BLaER1 treated with 17β-estradiol and CSF1 and Interleukin-3, amounts not matched to agents 10 nM and 100 nM (cell line): ENCODE measurements around the gene C2CD2.

ENCODE experiments used
- H3K27ac ChIP-seq, 11 experiments: shearing (Covaris generic); formaldehyde crosslinking; 2 replicates each; pipeline ENCODE4 v1.8.1; 2022
- H3K27me3 ChIP-seq, 11 experiments: shearing (Covaris generic); formaldehyde crosslinking; 2 replicates each; pipeline ENCODE4 v1.8.1; 2022
- H3K36me3 ChIP-seq, 11 experiments: shearing (Covaris generic); formaldehyde crosslinking; 2 replicates each; pipeline ENCODE4 v1.8.1; 2022
- H3K4me1 ChIP-seq, 10 experiments: shearing (Covaris generic); formaldehyde crosslinking; 2 replicates each; pipeline ENCODE4 v1.8.1; 2022
- H3K4me2 ChIP-seq, 11 experiments: shearing (Covaris generic); formaldehyde crosslinking; 2 replicates each; pipeline ENCODE4 v1.8.1; 2022
- H3K4me3 ChIP-seq, 10 experiments: shearing (Covaris generic); formaldehyde crosslinking; 2 replicates each; pipeline ENCODE4 v1.8.1; 2022
- H3K9ac ChIP-seq, 11 experiments: shearing (Covaris generic); formaldehyde crosslinking; 2 replicates each; pipeline ENCODE4 v1.8.1; 2022
- H3K9me3 ChIP-seq, 11 experiments: shearing (Covaris generic); formaldehyde crosslinking; replicated peaks in 1 of 11; 2 replicates each; pipeline ENCODE4 v1.8.1; 2022
- H4K20me1 ChIP-seq, 11 experiments: shearing (Covaris generic); formaldehyde crosslinking; 2 replicates each; pipeline ENCODE4 v1.8.1; 2022
- Cebpa-rat ChIP-seq, 11 experiments: shearing (Covaris generic); IDR thresholded peaks; 2 replicates each; pipeline ENCODE4 v1.8.1; 2022

Gene C2CD2

DNA sequence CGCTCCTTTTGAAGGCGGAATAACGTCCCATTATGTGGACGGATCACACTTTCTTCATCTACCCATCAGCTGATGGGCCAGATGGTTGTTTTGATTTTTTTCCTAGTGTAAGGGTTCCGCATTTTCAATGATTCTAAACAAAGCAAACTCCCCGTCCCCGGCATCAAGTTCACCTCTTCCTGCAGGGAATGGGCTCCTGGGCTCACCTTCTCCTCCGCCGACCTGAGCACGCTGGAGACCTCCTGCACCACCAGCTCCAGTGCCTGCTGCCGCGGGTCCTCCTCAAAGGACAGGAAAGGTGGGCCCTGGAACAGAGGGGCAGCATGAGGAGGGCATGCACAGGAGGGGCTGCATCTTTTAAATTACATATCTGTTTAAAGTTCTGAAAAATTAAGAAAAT lies 11.9 kb downstream of the C2CD2 start:
- Histone ChIP-seq H3K27me3 (no peaks in the 10 kb centered on the region), H3K4me2 (no peak overlapping the region), H3K27ac (no peak overlapping the region), H3K36me3 (peaks cover 10 to 45% (median 21%) of the 10 kb centered on the region in 11 experiments; a peak in 20 of 22 replicates), H3K9ac (no peak overlapping the region), H3K4me3 (no peak overlapping the region), H4K20me1 (peaks cover 0 to 15% (median 5%) of the 10 kb centered on the region in 11 experiments; a peak in 6 of 22 replicates), H3K4me1 (peaks cover 6 to 25% (median 17%) of the 10 kb centered on the region in 10 experiments; a peak in 16 of 20 replicates), H3K9me3 (peaks cover 0 to 11% (median 4%) of the 10 kb centered on the region in 11 experiments; a peak in 11 of 22 replicates)
- no peak for TF ChIP-seq Cebpa-rat (IDR thresholded peaks at IDR 0.05)

DNA sequence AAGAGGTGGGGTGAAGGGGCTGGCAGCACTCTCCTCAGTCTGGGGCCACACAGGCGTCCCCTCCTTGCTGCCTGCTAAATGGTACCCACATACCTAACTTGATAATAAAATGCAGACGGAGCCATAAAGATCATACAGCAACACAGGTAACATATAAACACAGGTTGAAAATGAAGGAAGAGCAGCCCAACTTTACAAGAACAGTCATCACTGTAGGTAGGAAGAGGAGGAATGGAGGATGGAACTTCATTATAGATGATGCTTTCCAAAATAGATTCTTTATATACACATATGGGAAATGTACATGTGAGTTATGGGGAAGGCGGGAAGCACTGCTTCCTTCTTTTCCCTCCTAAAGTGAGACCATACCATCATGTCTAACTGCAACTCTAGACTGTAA lies 13.4 kb downstream of the C2CD2 start:
- Histone ChIP-seq H3K27ac (no peak overlapping the region), H3K4me2 (no peak overlapping the region), H3K4me1 (peaks cover 1 to 11% (median 7%) of the 10 kb centered on the region in 10 experiments; a peak in 9 of 20 replicates), H3K4me3 (no peak overlapping the region), H3K9me3 (peaks cover 0 to 17% (median 4%) of the 10 kb centered on the region in 11 experiments; a peak in 11 of 22 replicates), H4K20me1 (peaks cover 0 to 15% (median 5%) of the 10 kb centered on the region in 11 experiments; a peak in 5 of 22 replicates), H3K36me3 (peaks cover 10 to 52% (median 26%) of the 10 kb centered on the region in 11 experiments; a peak in 20 of 22 replicates), H3K27me3 (no peaks in the 10 kb centered on the region), H3K9ac (no peak overlapping the region)
- no peak for TF ChIP-seq Cebpa-rat (IDR thresholded peaks at IDR 0.05)

DNA sequence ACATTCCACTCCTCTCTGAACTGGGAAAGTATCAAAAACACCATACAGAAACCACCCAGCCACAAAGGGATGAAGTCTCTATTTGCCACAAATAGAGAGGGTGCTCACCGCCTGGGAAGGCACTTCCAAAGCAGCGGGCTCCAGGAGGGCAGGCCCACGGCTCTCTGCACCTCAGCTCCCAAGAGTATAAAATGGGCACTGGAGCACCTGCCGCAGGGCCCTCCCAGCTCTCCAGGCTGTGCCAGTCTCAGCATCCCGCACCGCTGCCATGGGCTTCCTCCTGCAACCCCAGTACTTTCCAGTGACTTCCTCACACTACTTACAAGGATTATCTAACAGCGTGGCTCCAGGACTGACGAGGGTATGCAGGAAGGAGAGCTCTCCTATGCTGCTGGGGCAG lies 14.4 kb downstream of the C2CD2 start:
- Histone ChIP-seq H3K27ac (no peak overlapping the region), H3K9ac (no peak overlapping the region), H4K20me1 (peaks cover 0 to 15% (median 5%) of the 10 kb centered on the region in 11 experiments; a peak in 5 of 22 replicates), H3K4me1 (peaks cover 0 to 11% (median 7%) of the 10 kb centered on the region in 10 experiments; a peak in 8 of 20 replicates), H3K4me3 (no peak overlapping the region), H3K27me3 (no peaks in the 10 kb centered on the region), H3K4me2 (no peak overlapping the region), H3K36me3 (peaks cover 10 to 46% (median 26%) of the 10 kb centered on the region in 11 experiments; a peak in 19 of 22 replicates), H3K9me3 (peaks cover 0 to 8% (median 0%) of the 10 kb centered on the region in 11 experiments; a peak in 1 of 22 replicates)
- TF ChIP-seq Cebpa-rat (IDR thresholded peaks at IDR 0.05), result no peak

DNA sequence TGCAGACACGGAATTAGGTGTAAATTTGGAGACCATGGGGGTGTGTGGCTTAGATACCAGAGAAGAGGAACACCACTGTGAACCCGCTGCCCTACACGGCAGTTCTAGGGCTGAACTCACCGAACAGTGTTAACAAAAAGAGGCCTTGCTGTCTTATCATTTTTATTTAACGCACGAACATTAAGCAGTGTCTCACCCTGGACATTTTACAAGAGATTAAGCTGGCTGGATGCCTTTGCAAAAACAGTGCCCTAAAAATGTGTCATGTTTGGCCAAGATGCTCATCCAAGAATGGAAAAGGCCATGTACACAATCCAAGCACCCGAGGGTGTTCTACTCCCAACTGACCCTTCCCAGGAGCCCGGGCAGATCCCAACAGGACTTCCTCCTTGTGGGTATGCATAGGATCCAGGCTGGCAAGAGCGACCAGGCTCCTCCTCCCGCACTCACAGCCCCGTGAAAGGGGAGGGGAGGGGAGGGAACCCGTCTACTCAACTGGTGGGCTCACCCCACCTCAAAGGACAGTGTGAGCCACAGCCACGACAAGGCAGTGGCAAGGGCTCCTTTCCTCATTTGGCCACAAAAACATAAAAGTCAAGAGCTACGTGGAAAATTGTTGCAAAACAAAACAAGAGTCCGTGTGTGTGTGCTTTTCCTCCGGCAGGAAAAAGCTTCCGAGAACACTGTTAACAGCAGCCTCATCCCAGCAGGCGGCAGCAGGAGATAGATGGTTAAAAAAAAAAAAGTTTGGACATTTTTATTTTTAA lies 20.3 kb downstream of the C2CD2 start:
- Histone ChIP-seq H3K4me3 (peak overlapping the region in 1 of 10 experiments; percentile 19; a peak in 1 of 20 replicates), H3K36me3 (peaks cover 0 to 14% (median 0%) of the 10 kb centered on the region in 11 experiments; a peak in 5 of 22 replicates), H3K9ac (peak overlapping the region in 4 of 11 experiments; percentile 3 to 30 (median 18); a peak in 4 of 22 replicates), H3K4me1 (peaks cover 47 to 57% (median 51%) of the 10 kb centered on the region in 10 experiments), H3K27ac (peak overlapping the region in 2 of 11 experiments; percentile 6 to 8; a peak in 2 of 22 replicates), H4K20me1 (0 out of 22 replicates have a peak, but pooled peaks cover 0 to 5% (median 0%) of the 10 kb centered on the region in 11 experiments), H3K27me3 (no peaks in the 10 kb centered on the region), H3K9me3 (peaks cover 0 to 8% (median 0%) of the 10 kb centered on the region in 11 experiments; a peak in 1 of 22 replicates), H3K4me2 (peak overlapping the region; percentile 53 to 74 (median 61))
- TF ChIP-seq Cebpa-rat (IDR thresholded peaks at IDR 0.05), result no peak

DNA sequence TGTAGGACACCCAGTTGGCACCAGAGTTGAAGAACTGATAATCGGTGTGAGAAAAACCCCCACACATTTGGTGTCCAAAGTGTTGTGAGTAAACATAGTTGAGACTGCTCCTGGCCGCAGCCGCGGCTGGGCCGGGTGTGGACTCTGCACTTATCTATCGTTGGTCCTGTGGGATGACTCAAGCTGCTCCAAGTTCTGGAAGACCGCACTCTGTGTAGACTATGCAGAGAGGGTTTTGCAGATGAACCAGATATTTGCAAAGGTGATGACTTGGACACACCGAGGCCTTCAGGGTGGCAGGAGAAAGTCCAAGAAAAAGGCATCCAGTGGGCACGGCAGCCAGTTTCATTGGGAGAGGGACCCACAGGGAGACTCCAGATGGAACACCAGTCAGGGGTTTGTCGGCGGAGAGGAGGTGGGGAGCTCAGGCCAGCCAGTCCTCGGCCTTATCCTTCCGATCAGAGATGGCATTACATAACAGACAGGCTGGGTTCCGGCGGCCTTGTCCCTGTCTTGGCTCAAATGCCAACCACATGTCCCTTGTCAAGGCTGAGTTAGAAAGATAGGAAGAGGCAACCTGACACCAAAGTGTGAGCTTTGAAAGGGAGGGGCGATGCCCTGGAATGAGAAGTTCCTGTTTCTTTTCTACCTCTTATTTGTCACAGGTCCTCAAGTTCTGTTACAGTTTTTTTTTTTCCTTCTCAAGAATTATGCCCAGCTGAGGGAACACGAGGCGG lies 21.1 kb downstream of the C2CD2 start:
- peak overlapping the region in 1 of 11 experiments; percentile 6; a peak in 1 of 22 replicates for H3K27ac ChIP-seq
- H3K36me3 ChIP-seq, result peaks cover 0 to 10% (median 0%) of the 10 kb centered on the region in 11 experiments; a peak in 4 of 22 replicates
- H3K4me3 ChIP-seq, result no peak overlapping the region
- peak overlapping the region in 1 of 11 experiments; percentile 22; a peak in 1 of 22 replicates for H3K9ac ChIP-seq
- 0 out of 22 replicates have a peak, but pooled peaks cover 0 to 5% (median 0%) of the 10 kb centered on the region in 11 experiments for H4K20me1 ChIP-seq
- peaks cover 0 to 8% (median 0%) of the 10 kb centered on the region in 11 experiments; a peak in 1 of 22 replicates for H3K9me3 ChIP-seq
- peak overlapping the region; percentile 53 to 74 (median 61) for H3K4me2 ChIP-seq
- no peak for TF ChIP-seq Cebpa-rat (IDR thresholded peaks at IDR 0.05)
- peaks cover 54 to 64% (median 58%) of the 10 kb centered on the region in 10 experiments for H3K4me1 ChIP-seq
- no peaks in the 10 kb centered on the region for H3K27me3 ChIP-seq

GRCh38 chr21:41932191-41932575 lies 21.6 kb downstream of the C2CD2 start:
- 0 out of 22 replicates have a peak, but pooled peaks cover 0 to 5% (median 0%) of the 10 kb centered on the region in 11 experiments for H4K20me1 ChIP-seq
- peaks cover 60 to 70% (median 64%) of the 10 kb centered on the region in 10 experiments for H3K4me1 ChIP-seq
- H3K27ac ChIP-seq, result no peak overlapping the region
- peak overlapping the region in 10 of 11 experiments; percentile 53 to 74 (median 60); a peak in 10 of 22 replicates for H3K4me2 ChIP-seq
- no peak overlapping the region for H3K9ac ChIP-seq
- no peak overlapping the region for H3K4me3 ChIP-seq
- TF ChIP-seq Cebpa-rat (IDR thresholded peaks at IDR 0.05), result no peak
- H3K36me3 ChIP-seq, result peaks cover 0 to 10% (median 0%) of the 10 kb centered on the region in 11 experiments; a peak in 3 of 22 replicates
- no peaks in the 10 kb centered on the region for H3K27me3 ChIP-seq
- peaks cover 0 to 8% (median 0%) of the 10 kb centered on the region in 11 experiments; a peak in 1 of 22 replicates for H3K9me3 ChIP-seq

- H3K4me1 ChIP-seq, result peaks cover 68 to 78% (median 72%) of the 10 kb centered on the region in 10 experiments
- no peak overlapping the region for H3K9ac ChIP-seq
- no peaks in the 10 kb centered on the region for H3K9me3 ChIP-seq
- H3K4me2 ChIP-seq, result peak overlapping the region; percentile 45 to 97 (median 91)
- H3K36me3 ChIP-seq, result peaks cover 0 to 4% (median 0%) of the 10 kb centered on the region in 11 experiments; a peak in 1 of 22 replicates
- no peaks in the 10 kb centered on the region for H3K27me3 ChIP-seq
- no peak overlapping the region for H3K4me3 ChIP-seq
- no peak for TF ChIP-seq Cebpa-rat (IDR thresholded peaks at IDR 0.05)
- 0 out of 22 replicates have a peak, but pooled peaks cover 0 to 5% (median 0%) of the 10 kb centered on the region in 11 experiments for H4K20me1 ChIP-seq
- H3K27ac ChIP-seq, result peak overlapping the region in 2 of 11 experiments; percentile 27 to 34; a peak in 1 of 22 replicates
Observed at GRCh38 chr21:41931041-41931451, 22.8 kb downstream of the C2CD2 start.

GRCh38 chr21:41929248-41929647 lies 24.6 kb downstream of the C2CD2 start:
- Histone ChIP-seq H3K9me3 (no peaks in the 10 kb centered on the region), H4K20me1 (0 out of 22 replicates have a peak, but pooled peaks cover 0 to 5% (median 0%) of the 10 kb centered on the region in 11 experiments), H3K4me2 (peak overlapping the region; percentile 79 to 97 (median 92)), H3K27ac (peak overlapping the region in 10 of 11 experiments; percentile 4 to 90 (median 86); a peak in 17 of 22 replicates), H3K36me3 (no peaks in the 10 kb centered on the region), H3K27me3 (no peaks in the 10 kb centered on the region), H3K4me3 (0 out of 20 replicates have a peak overlapping the region, but pooled peaks of 1 of the 10 experiments have one; percentile 32), H3K4me1 (peaks cover 85 to 92% (median 88%) of the 10 kb centered on the region in 10 experiments), H3K9ac (peak overlapping the region in 2 of 11 experiments; percentile 2 to 63; a peak in 3 of 22 replicates)
- no peak for TF ChIP-seq Cebpa-rat (IDR thresholded peaks at IDR 0.05)
